Heart left ventricle (tissue), 16 donors: ENCODE data around the gene GTF2IRD1. TPM values are rescaled to one million over a fixed set of nuclear protein-coding genes. Genes with fewer than 3 reads are reported as not detected.

Experiments
- ATAC-seq, 4 donors: fragments of 200-7000 bp; cut with Tn5 transposase; one replicate each; pipeline ENCODE4 v1.9.1; 2020 to 2022; ENCODE audit warnings: moderate library complexity in 4 of 4, mild to moderate bottlenecking in 3 of 4, moderate number of reproducible peaks in 1 of 4
- DNase-seq, 5 donors: peaks; one replicate each; pipeline ENCODE4 v3.0.0-alpha.2; 2020
- H3K27ac ChIP-seq, 12 donors: fragments of 200-600 bp; sonication (generic) in 4 of 12; one replicate each; pipeline versions ENCODE4 v1.5.0 to v1.8.0; 2016 to 2022; ENCODE audit warnings: mild to moderate bottlenecking in 2 of 12
- H3K27me3 ChIP-seq, 9 donors: fragments of 200-600 bp; sonication (generic) in 2 of 9; one replicate each; pipeline versions ENCODE4 v1.5.1 to v1.8.0; 2016 to 2022; ENCODE audit warnings: mild to moderate bottlenecking in 3 of 9
- H3K36me3 ChIP-seq, 9 donors: fragments of 200-600 bp; sonication (generic) in 2 of 9; one replicate each; pipeline versions ENCODE4 v1.5.0 to v1.8.0; 2018 to 2022; ENCODE audit warnings: mild to moderate bottlenecking in 2 of 9
- H3K4me1 ChIP-seq, 12 donors: fragments of 200-600 bp; sonication (generic) in 4 of 12; one replicate each; pipeline versions ENCODE4 v1.5.0 to v1.8.0; 2016 to 2022; ENCODE audit warnings: mild to moderate bottlenecking in 3 of 12
- H3K4me3 ChIP-seq, 12 donors: fragments of 200-600 bp; sonication (generic) in 4 of 12; one replicate each; pipeline versions ENCODE4 v1.5.0 to v1.8.0; 2017 to 2022; ENCODE audit warnings: mild to moderate bottlenecking in 9 of 12, moderate library complexity in 4 of 12
- H3K9me3 ChIP-seq, 12 donors: fragments of 200-600 bp; sonication (generic) in 4 of 12; one replicate each; pipeline versions ENCODE4 v1.5.0 to v1.8.0; 2016 to 2022; ENCODE audit warnings: mild to moderate bottlenecking in 1 of 12
- CTCF ChIP-seq, 12 donors: fragments of 200-600 bp; sonication (generic) in 4 of 12; IDR thresholded peaks; one replicate each; pipeline versions ENCODE4 v1.5.0 to v1.8.0; 2018 to 2022; ENCODE audit warnings: antibody characterized with exemption in 12 of 12, mild to moderate bottlenecking in 5 of 12
- POLR2A ChIP-seq, 2 donors: fragments of 450-650 bp; IDR thresholded peaks; one replicate each; pipeline ENCODE4 v1.6.1; 2017; ENCODE audit warnings: antibody characterized with exemption in 2 of 2, mild to moderate bottlenecking in 2 of 2, moderate library complexity in 2 of 2
- WGBS, 4 donors: extraction: QIAGEN DNeasy Blood & Tissue Kit in 2 of 4; methylation state at CpG; one replicate each; pipeline versions ENCODE4 v1.1.5 to v1.1.7; 2013 to 2018; 5-methylcytosine and 5-hydroxymethylcytosine counted together
- intact Hi-C, 10 donors: fragments of 100-400 bp; cut with DNase I; formaldehyde crosslinking; loops; one replicate each; pipeline versions ENCODE4 v1.11.1 to v1.14.2; 2022
- polyA plus RNA-seq, 2 donors: library from polyadenylated mRNA; stranded (reverse); fragments of 200-250 nt; gene quantifications; one replicate each; pipeline ENCODE4 v1.2.3, GENCODE V29; 2013
- total RNA-seq, 9 donors: library from RNA; depleted of rRNA in 2 of 9; stranded (reverse); fragments of >200 nt in 2 of 9; fragmentation: NEBNext Ultra II Directional in 3 of 9; extraction: Animal tissue kit (Norgen Biotek cat#: 25700) in 3 of 9; gene quantifications; one replicate each; pipeline versions ENCODE4 v1.1.0 to v1.2.4, GENCODE V29; 2016 to 2023
- donor health status: ischemic (EF 13 %, LVEDD 7.1; RV severe dilation, severe dysfunction).
- donor health status: healthy with polysubstance abuse.
- donor health status: DM: no; HTN: yes; CAD: no.
- donor health status: DM: no; HTN: no; CAD: no.
- donor health status: ischemic (EF 25% LVEDD 6.9; RV normal size, moderate dysfunction).
- donor health status: ischemic (EF 25% LVEDD 5.7; RV mildly dilated, moderate dysfunction).
- donor health status: healthy.
- donor health status: DM: yes; HTN: yes; CAD: no.
- donor health status: ischemic (EF 35%, LVEDD 5.7; RV mildly dilated, moderate dysfunction).
- donor health status: nonischemic (EF 11% LVEDD 7.7; RV severe dilation, severe dysfunction).
- donor health status: DM: yes; HTN: yes; CAD: no.
- donor health status: PGD.
- donor health status: ischemic (EF 29% LVEDD 5.4; RV normal size, mild dysfunction).
- donor health status: nonischemic (EF 23%, LVEDD 6.1; RV moderate dilation, normal function).

The GTF2IRD1 gene
- total and polyA plus RNA-seq, 11 donors = 10.0 to 40.4 (median 15.6) TPM

GRCh38 chr7:74586258-74587175, 132.8 kb downstream of the GTF2IRD1 start:
- peak in 1 of 4 donors; percentile 5 for ATAC-seq
- H3K4me3 ChIP-seq = peak overlapping the region in 1 of 12 donors; percentile 0
- peaks cover 0 to 25% (median 13%) of the 10 kb centered on the region in 12 donors for H3K4me1 ChIP-seq
- no peak for DNase-seq
- intact Hi-C loops = loop anchor here in 1 of 10 donors (5.0 kb wide), 1 partner anchor 71 kb away; the partner anchor contains the start of gene GTF2I
- H3K9me3 ChIP-seq = no peaks in the 10 kb centered on the region
- 83 to 91% (median 89%) methylated on average over 18 of the region's 18 CpGs for WGBS, 4 donors
- peak overlapping the region in 9 of 12 donors; percentile 1 to 73 (median 37) for H3K27ac ChIP-seq
- TF ChIP-seq POLR2A (IDR thresholded peaks at IDR 0.05) = no peak
- no peaks in the 10 kb centered on the region for H3K27me3 ChIP-seq
- H3K36me3 ChIP-seq = peaks cover 0 to 17% (median 6%) of the 10 kb centered on the region in 9 donors

GRCh38 chr7:74587435-74588126, 133.9 kb downstream of the GTF2IRD1 start:
- Histone ChIP-seq H3K4me1 (peaks cover 0 to 25% (median 13%) of the 10 kb centered on the region in 12 donors), H3K4me3 (peak overlapping the region in 3 of 12 donors; percentile 0 to 7 (median 4)), H3K27me3 (no peaks in the 10 kb centered on the region), H3K9me3 (no peaks in the 10 kb centered on the region), H3K36me3 (peaks cover 0 to 28% (median 8%) of the 10 kb centered on the region in 9 donors), H3K27ac (peak overlapping the region in 10 of 12 donors; percentile 1 to 73 (median 37))
- TF ChIP-seq CTCF (IDR thresholded peaks at IDR 0.05) = no peak
- TF ChIP-seq POLR2A (IDR thresholded peaks at IDR 0.05) = no peak
- 26 to 31% (median 29%) methylated on average over 13 of the region's 13 CpGs for WGBS, 4 donors
- ATAC-seq (peak; percentile 83 to 95 (median 94)), DNase-seq (peak; percentile 80 to 91 (median 88))
- intact Hi-C loops = loop anchor here in 1 of 10 donors (5.0 kb wide), 1 partner anchor 70 kb away; the partner anchor contains the start of gene GTF2I

- H3K36me3 ChIP-seq = peaks cover 0 to 53% (median 28%) of the 10 kb centered on the region in 9 donors
- H3K27ac ChIP-seq = no peak overlapping the region
- H3K27me3 ChIP-seq = no peaks in the 10 kb centered on the region
- no peak overlapping the region for H3K4me3 ChIP-seq
- peaks cover 0 to 18% (median 13%) of the 10 kb centered on the region in 12 donors for H3K4me1 ChIP-seq
- TF ChIP-seq CTCF (IDR thresholded peaks at IDR 0.05) (no peak), POLR2A (IDR thresholded peaks at IDR 0.05) (no peak)
- DNase-seq (no peak), ATAC-seq (no peak)
- WGBS, 4 donors = 92 to 96% (median 95%) methylated on average over 16 of the region's 16 CpGs
- no peaks in the 10 kb centered on the region for H3K9me3 ChIP-seq
- intact Hi-C loops = no loop called here
Measured at GRCh38 chr7:74590813-74591212, 137.1 kb downstream of the GTF2IRD1 start.

GRCh38 chr7:74598558-74598957, 144.9 kb downstream of the GTF2IRD1 start:
- ATAC-seq = peak in 3 of 4 donors; percentile 6 to 39 (median 19)
- no peaks in the 10 kb centered on the region for H3K27me3 ChIP-seq
- DNase-seq = no peak
- H3K4me1 ChIP-seq = no peaks in the 10 kb centered on the region
- intact Hi-C loops = no loop called here
- peaks cover 0 to 61% (median 30%) of the 10 kb centered on the region in 9 donors for H3K36me3 ChIP-seq
- no peak overlapping the region for H3K27ac ChIP-seq
- TF ChIP-seq POLR2A (IDR thresholded peaks at IDR 0.05) = no peak
- TF ChIP-seq CTCF (IDR thresholded peaks at IDR 0.05) = no peak
- 90 to 100% (median 96%) methylated on average over 1 of the region's 1 CpG for WGBS, 4 donors
- H3K9me3 ChIP-seq = no peaks in the 10 kb centered on the region
- no peak overlapping the region for H3K4me3 ChIP-seq
